Fibroblast of upper back skin (primary cell): ENCODE measurements around the gene PRR19.

Source experiments
- DNase-seq: peaks from one replicate; pipeline ENCODE4 v3.0.0-alpha.2; 2013

Gene PRR19

GRCh38 chr19:42271861-42272534 lies 29.9 kb upstream of the PRR19 start:
- no peak for DNase-seq

- no peak for DNase-seq
These were observed 29.4 kb upstream of the PRR19 start for GRCh38 chr19:42272535-42272897.

GRCh38 chr19:42272989-42273406 lies 28.9 kb upstream of the PRR19 start:
- no peak for DNase-seq

- DNase-seq, result no peak
These were observed 28.4 kb upstream of the PRR19 start for GRCh38 chr19:42273407-42274064.

GRCh38 chr19:42274065-42274682 lies 27.8 kb upstream of the PRR19 start:
- DNase-seq, result no peak

GRCh38 chr19:42275103-42275502 lies 26.8 kb upstream of the PRR19 start:
- DNase-seq, result no peak

GRCh38 chr19:42275517-42275916 lies 26.4 kb upstream of the PRR19 start:
- no peak for DNase-seq

GRCh38 chr19:42276284-42276683 lies 25.6 kb upstream of the PRR19 start:
- no peak for DNase-seq

GRCh38 chr19:42276821-42277220 lies 25.1 kb upstream of the PRR19 start:
- no peak for DNase-seq

GRCh38 chr19:42277821-42278451 lies 24.0 kb upstream of the PRR19 start:
- peak; percentile 46 for DNase-seq

- DNase-seq, result no peak
These were observed 23.3 kb upstream of the PRR19 start for GRCh38 chr19:42278452-42279154.

- no peak for DNase-seq
These were observed 22.6 kb upstream of the PRR19 start for GRCh38 chr19:42279155-42279901.

GRCh38 chr19:42279902-42280814 lies 21.8 kb upstream of the PRR19 start:
- peak; percentile 92 for DNase-seq

- DNase-seq, result peak; percentile 73
These were observed 21.2 kb upstream of the PRR19 start for GRCh38 chr19:42280815-42281145.

GRCh38 chr19:42281146-42281826 lies 20.6 kb upstream of the PRR19 start:
- peak; percentile 53 for DNase-seq

GRCh38 chr19:42281827-42282762 lies 19.8 kb upstream of the PRR19 start:
- DNase-seq, result peak; percentile 72

GRCh38 chr19:42282819-42283187 lies 19.1 kb upstream of the PRR19 start:
- DNase-seq, result no peak

GRCh38 chr19:42283188-42284065 lies 18.5 kb upstream of the PRR19 start:
- peak; percentile 95 for DNase-seq

- DNase-seq, result peak; percentile 79
These were observed 17.8 kb upstream of the PRR19 start for GRCh38 chr19:42284066-42284501.
